Measurements from ENCODE around the gene CRYAA. TPM values are rescaled to one million over a fixed set of nuclear protein-coding genes. Genes with fewer than 3 reads are reported as not detected.

The CRYAA gene
- 23.1 TPM for total RNA-seq

GRCh38 chr21:43168708-43169107 lies at the start of gene CRYAA:
Gene CRYAA, plus strand, starts transcription at chr21:43169008. Its CDS starts 92 bp downstream, at chr21:43169100.

Other genes starting within 250 kb of the CRYAA start
- gene ERVH48-1, start 243.4 kb upstream of the CRYAA start, total RNA-seq, result not detected
- gene PKNOX1, start 194.4 kb upstream of the CRYAA start, total RNA-seq, result 24.8 TPM
- 11.1 TPM for gene CBS, start 93.2 kb upstream of the CRYAA start, total RNA-seq
- gene U2AF1, start 61.4 kb upstream of the CRYAA start, total RNA-seq, result 64.6 TPM